GM21526 (cell line): ENCODE results near the gene LRRC66.

ENCODE experiments used
- ATAC-seq: cut with Tn5 transposase; IDR thresholded peaks from one replicate; pipeline ENCODE4 v1.9.1; 2021; ENCODE audit warnings: moderate library complexity; ENCODE audit not compliant: unreplicated experiment, low FRiP score

Gene LRRC66

GRCh38 chr4:52015366-52015765, 4.8 kb downstream of the LRRC66 start:
- no peak for ATAC-seq

- ATAC-seq: no peak
These were observed 5.3 kb downstream of the LRRC66 start for GRCh38 chr4:52014903-52015302.

GRCh38 chr4:52012651-52013050, 7.5 kb downstream of the LRRC66 start:
- no peak for ATAC-seq

DNA sequence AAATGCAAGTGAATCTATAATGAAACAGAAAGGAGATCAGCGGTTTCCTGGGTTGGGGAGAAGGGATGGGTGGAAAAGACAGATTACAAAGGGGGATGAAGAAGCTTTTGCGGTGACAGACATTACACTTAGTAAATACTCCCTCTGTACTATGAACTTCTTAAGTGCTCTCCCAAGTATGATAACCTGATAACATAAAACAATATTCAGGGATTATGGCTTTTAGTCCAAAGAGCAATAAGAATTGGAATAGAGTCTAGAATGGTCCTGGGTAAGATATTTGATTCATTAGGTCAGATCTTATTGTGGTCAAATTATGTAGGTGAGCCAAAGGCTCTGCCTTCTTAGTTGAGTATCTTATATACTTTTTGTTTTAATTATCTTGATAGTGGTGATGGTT, 9.2 kb downstream of the LRRC66 start:
- no peak for ATAC-seq

DNA sequence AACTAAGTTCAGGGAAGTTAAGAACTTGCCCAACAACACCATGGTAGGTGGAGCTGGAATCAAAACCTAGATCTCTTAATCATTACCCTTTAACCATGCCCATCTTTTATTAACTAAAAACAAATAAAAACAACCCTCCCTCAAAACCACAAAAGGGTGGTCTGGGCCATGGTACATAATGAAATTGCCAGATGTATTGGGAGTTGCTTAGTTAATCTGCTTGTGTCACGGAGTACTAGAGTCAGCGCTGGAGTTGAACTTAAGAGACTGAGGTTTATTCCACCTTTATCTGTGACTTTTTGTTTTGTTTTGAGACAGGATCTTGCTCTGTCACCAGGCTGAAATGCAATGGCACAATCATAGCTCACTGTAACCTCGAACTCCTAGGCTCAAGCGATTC, 13.3 kb downstream of the LRRC66 start:
- no peak for ATAC-seq

GRCh38 chr4:52005604-52006273, 14.4 kb downstream of the LRRC66 start:
- ATAC-seq: no peak

DNA sequence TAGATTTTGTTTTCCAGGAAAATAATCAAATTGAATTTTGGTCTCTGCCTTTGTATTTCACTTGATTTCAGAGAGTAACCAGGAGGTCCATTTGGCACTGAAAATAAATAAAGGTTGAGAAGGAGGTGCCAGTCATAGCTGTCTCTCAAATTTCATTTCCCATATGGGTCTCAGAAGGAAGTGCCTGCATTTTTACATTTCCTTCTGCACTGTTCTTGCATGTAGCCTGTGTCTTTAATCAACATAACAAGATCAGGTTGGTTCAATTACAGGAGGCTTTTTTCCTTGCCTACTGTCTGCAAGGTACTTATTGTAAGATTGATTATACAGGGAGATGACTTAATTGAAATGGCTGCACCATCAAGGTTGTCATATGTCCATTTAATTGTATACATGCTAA, 15.7 kb downstream of the LRRC66 start:
- no peak for ATAC-seq

GRCh38 chr4:52001616-52002015, 18.5 kb downstream of the LRRC66 start:
- ATAC-seq: no peak

DNA sequence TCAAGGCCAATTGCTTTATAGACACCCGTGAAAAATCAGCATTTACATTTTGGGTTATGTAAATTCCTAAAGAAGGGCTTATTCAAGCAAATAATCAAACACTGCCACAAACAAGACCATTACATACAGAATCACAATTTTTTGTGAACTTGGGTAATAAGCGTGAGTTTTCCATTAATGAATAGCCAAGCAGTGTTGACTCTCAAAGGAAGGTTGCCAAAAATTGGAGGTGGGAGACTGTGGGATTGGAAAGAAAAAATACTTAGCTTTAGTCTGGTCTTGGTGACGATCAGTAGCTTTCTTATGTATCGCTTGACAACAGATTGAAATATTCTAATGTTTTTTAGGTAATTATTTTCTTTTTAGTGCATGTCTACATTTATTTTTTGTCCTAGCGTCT, 20.9 kb downstream of the LRRC66 start:
- no peak for ATAC-seq

DNA sequence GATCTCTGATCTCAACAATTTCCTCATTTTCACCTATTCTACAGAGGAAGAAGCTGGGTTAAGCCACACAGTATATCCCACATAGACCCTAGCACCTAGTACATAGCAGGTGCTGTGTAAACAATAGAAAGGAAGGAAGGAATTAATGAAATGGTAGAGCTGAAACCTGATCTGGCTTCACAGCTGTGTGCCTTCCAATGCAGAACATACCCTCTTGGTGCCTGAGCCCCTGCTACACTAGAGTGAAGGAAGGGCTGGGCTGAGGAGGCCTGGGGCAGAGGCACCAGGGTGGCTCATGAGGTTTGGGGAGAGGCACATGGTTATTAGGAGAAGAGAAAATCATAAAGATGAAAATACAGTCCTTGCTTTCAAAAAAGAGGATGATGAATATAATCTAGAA, 21.3 kb downstream of the LRRC66 start:
- no peak for ATAC-seq

DNA sequence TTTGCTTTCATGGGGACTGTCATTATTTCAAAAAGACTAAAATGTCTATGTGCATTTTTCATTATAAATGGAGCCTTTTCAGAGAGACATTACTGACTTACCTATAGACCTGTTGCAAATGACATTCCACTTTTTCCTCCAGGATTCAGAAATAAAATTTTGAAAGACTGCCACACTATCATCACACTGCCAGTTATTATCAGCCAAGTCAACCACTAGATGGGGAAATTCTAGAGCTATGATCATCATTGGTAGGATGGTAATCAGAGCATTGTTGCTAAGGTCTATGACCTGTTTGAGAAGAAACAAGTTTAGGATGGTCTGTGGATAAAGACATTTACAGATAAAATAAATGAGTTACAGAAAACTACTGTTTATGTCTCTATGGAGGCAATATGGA, 22.5 kb downstream of the LRRC66 start:
- ATAC-seq: no peak

DNA sequence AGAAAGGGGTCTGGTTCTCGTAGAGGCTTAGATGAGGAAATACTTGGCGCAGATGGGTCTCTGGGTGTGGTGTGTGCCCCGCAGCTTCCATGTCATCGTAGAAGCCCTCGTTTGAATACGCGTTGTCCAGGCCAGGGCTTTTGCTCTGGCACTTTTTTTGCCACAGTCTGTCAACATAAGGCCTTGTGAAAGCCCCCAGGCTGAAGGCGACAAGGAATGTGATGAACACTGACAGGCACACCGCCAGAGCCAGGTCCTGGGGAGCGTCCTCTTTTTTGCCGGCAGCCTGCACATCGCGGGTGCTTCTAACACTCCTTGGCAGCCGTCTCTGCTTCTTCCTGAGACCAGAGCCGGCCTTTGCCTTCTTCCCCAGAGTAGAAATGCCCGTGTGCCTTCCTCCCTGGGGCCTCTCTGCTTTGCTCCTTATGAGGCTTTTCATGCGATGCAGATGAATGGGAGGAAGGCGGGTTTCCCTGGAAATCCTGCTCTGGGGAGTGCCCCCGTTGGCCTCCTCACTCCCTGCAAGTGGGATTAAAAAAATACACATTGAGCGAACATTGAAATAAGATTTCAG, 24.4 kb downstream of the LRRC66 start:
- ATAC-seq: no peak

DNA sequence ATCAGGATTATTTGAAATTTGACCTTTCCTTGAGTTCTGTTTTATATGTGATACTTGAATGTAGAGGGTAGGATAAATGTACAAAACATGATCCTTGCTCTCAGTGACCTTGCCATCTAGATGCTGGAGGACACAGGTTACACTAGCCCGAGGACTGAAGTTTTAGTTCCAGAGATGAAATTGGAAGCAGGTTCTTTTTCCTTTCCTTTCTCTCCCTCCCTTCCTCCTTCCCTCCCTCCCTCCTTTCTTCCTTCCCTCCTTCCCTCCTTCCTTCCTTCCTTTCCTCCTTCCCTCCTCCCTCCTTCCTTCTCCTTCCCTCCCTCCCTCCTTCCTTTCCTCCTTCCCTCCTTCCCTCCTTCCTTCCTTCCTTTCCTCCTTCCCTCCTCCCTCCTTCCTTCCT, 54.3 kb downstream of the LRRC66 start:
- no peak for ATAC-seq

GRCh38 chr4:51963841-51964517, 56.2 kb downstream of the LRRC66 start:
- no peak for ATAC-seq

GRCh38 chr4:51960486-51960885, 59.7 kb downstream of the LRRC66 start:
- ATAC-seq: no peak

- ATAC-seq: no peak
These were observed 61.8 kb downstream of the LRRC66 start for GRCh38 chr4:51958199-51958968.
